Measurements from ENCODE around the gene EHHADH.
A peak's percentile ranks its signal among the peaks of the same experiment; 100 is the strongest.
"Not testable (repeated sequence)": the region's sequence is repeated elsewhere in the genome, so short reads cannot be mapped to it uniquely, and the experiment has no call there.

The EHHADH gene

DNA sequence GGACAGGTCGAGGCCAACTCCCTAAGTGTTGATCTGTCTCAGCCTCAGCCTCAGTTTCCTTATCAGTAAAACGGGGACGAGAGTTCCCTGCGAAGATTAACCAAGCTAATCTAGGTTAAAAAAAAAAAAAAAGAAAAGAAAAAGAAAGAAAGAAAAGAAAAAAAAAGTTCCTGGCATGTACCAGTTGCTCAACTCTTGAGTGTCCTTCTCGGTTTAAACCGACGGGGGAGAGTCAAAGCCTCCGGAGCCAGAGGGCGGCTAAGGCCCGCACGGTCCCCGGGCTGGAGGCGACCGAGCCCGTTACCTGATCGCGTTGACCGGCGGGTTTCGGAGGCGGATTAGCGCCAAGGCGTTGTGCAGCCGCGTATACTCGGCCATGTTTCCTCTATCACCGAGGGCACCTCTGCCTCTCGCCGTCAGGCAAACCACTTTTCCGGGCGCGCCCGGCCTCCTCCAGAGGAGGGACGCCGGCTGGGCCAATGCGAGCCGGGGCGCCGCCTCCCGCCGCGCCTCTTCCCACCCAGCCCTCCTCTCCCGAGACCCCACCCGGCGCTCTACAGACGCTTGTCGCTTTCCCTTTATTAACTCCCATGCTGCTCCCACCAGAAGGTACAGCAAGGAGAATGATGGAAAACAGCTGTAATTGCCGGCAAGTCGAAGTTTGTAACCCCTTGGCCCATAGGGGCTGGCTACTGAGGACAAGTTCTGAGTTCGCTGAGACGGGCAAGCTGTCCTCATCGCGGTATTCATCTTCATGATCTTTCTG lies at the start of gene EHHADH:
TSS of gene EHHADH (minus strand) at position 405 of the 766 bp plus-strand sequence. CDS start at position 378, 27 bp downstream.
- peak; percentile 51 for DNase-seq (ENCODE audit: low spot score)

DNA sequence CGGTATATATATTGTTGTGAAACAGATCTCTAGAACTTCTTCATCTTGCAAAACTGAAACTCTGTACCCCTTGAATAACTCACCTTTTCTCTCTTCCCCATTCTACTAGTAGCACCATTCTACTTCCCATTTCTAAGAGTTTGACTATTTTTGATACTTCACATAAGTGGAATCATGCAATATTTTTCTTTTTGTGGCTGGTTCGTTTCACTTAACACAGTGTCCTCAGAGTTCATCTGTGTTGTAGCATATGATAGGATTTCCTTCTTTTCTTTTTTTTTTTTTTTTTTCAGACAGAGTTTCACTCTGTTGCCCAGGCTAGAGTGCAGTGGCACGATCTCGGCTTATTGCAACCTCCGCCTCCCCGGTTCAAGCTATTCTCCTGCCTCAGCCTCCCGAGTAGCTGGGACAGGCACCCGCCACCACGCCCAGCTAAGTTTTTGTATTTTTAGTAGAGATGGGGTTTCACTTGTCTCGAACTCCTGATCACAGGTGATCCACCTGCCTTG lies 46.1 kb upstream of the EHHADH start:
- not testable (repeated sequence) for DNase-seq (ENCODE audit: low spot score)

DNA sequence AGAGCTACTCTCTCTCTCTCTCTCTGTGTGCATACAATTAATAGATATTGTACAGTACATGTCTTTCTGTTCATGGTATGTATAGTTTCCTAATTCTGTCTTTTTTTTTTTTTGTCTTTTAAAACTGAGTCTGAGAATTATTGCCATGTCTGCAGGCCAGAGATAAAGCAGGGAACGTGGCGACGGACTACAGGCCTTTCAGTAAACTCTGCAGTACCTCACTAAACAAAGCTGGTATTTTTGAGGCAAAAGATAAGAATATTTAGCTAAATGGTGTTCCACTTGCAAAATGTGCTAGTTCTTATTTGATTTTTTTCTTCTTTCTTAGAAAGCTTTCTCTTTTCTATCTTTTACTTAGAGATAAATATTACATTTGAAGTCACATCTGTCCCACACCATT lies 44.0 kb upstream of the EHHADH start:
- DNase-seq (ENCODE audit: low spot score), result no peak

- DNase-seq (ENCODE audit: low spot score), result no peak
Measured at GRCh38 chr3:185292238-185292637, 38.4 kb upstream of the EHHADH start.

DNA sequence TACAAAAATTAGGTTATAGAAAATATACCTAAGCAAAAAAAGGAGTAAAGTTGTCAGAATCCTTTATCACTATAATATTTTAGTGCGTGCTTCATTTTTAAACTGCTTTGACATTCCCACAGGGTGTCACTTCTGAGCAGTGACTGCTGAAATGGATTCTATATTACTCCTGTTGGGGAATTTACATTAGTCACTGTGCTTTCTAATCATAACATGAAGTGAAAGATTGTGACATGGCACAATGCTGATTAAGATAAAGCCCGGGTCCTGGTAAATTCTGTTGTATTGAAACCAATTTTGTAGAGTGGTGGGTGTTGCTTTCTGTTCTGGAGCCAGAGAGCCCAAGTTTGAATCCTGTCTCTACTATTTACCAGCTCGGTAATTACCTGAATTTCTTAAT lies 36.4 kb upstream of the EHHADH start:
- no peak for DNase-seq (ENCODE audit: low spot score)

- no peak for DNase-seq (ENCODE audit: low spot score)
Measured at GRCh38 chr3:185283374-185283935, 29.6 kb upstream of the EHHADH start.

GRCh38 chr3:185282696-185283373 lies 29.0 kb upstream of the EHHADH start:
- DNase-seq (ENCODE audit: low spot score), result peak; percentile 98

- DNase-seq (ENCODE audit: low spot score), result peak; percentile 12
Measured at GRCh38 chr3:185280572-185281365, 26.9 kb upstream of the EHHADH start.

GRCh38 chr3:185279587-185280138 lies 25.8 kb upstream of the EHHADH start:
- DNase-seq (ENCODE audit: low spot score), result peak; percentile 12

DNA sequence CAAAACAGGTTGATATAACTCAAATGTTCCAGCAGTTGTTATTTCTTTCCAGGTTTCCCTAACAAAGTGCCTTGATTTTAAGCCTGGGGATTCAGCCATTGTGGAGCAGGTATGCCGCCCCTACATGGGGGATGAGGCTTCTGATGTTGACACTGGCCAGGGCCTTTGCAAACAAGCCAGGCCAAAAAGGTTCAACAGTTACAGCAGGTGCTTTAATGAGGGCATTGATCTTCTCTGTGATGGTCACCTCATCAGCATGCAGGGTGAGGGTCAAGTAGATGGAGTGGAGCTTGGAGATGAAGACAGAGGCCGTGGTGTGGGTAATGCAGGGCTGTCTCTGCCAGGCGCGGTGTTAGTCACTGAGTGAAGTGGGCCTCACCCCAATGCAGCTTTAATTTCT lies 22.6 kb upstream of the EHHADH start:
- no peak for DNase-seq (ENCODE audit: low spot score)

DNA sequence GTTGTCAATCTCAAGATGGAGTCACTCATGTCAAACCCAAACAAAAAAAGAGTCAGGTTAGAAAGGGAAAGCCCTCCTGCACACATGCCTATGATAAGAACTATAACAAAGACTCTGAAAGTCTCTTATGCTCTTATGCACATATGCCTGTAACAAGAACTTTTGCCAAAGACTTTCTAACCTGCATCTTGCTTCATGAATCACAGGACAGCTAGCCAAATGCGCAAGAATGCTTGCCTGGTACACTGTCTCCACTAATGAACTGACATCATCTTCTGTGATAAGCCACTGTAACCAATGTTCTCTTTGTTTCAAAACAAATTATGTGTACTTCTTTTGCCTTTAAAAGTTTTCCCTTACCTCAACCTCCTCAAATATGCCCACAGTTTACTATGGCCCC lies 18.2 kb upstream of the EHHADH start:
- no peak for DNase-seq (ENCODE audit: low spot score)

- no peak for DNase-seq (ENCODE audit: low spot score)
Measured at GRCh38 chr3:185270956-185271332, 17.1 kb upstream of the EHHADH start.

GRCh38 chr3:185270262-185270955 lies 16.6 kb upstream of the EHHADH start:
- DNase-seq (ENCODE audit: low spot score), result peak; percentile 35

GRCh38 chr3:185268194-185268962 lies 14.5 kb upstream of the EHHADH start:
- no peak for DNase-seq (ENCODE audit: low spot score)

GRCh38 chr3:185267193-185267592 lies 13.3 kb upstream of the EHHADH start:
- no peak for DNase-seq (ENCODE audit: low spot score)

- no peak for DNase-seq (ENCODE audit: low spot score)
Measured at GRCh38 chr3:185264849-185265553, 11.2 kb upstream of the EHHADH start.

GRCh38 chr3:185263423-185263822 lies 9.6 kb upstream of the EHHADH start:
- no peak for DNase-seq (ENCODE audit: low spot score)

DNA sequence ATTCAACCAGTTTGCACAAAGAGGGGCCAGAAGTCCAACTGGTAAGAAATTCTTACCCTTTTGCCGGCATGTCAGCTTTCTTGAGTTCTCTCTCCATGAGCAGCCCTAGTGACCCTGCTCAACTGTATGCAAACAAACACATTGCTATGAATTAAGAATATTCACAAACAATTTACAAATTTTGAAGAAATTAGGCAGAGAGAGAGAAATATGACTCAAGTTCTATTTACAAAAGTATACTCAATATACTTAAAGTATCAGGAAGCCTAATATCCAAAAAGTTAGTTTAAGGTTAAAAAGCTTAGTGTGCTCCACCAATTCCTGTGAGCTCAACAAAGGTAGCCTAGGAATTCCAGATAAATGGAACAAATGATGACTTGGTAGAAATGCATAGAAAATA lies 3.5 kb upstream of the EHHADH start:
- no peak for DNase-seq (ENCODE audit: low spot score)

DNA sequence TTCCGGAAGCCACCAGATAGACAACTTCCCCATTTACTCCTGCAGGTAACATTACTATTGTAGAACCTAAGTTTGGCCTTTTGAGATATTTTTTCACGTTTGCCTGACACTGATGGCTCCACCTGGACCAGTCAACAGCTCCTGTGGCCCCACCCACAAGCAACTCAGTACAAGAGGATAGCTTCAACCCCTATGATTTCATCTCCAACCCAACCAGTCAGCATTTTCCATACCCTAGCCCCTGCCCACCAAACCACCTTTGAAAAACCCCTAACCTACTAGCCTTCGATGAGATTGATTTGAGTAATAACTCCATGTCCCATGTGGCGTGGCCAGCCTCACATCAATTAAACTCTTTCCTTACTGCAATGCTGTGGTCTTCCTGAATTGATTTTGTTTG lies 950 bp upstream of the EHHADH start:
- no peak for DNase-seq (ENCODE audit: low spot score)

DNA sequence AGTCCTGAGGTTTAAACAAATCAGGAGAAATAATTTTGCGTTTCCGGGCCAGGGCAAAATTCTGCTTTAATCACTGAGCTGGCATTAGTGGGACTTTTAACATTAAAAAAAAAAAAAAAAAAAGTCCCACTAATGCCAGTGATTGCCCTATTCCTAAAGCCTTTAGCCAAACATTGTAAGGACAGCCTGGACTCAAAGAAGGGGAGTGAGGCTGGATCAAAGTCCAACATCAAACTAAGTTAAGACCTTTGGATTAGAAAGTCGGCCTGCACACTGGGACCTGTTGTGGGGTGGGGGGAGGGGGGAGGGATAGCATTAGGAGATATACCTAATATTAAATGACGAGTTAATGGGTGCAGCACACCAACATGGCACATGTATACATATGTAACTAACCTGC lies 716 bp downstream of the EHHADH start:
- DNase-seq (ENCODE audit: low spot score), result not testable (repeated sequence)

Measured in Ammon's horn (tissue), 1 donor.